ENCODE results near the gene NOP56.

DNA sequence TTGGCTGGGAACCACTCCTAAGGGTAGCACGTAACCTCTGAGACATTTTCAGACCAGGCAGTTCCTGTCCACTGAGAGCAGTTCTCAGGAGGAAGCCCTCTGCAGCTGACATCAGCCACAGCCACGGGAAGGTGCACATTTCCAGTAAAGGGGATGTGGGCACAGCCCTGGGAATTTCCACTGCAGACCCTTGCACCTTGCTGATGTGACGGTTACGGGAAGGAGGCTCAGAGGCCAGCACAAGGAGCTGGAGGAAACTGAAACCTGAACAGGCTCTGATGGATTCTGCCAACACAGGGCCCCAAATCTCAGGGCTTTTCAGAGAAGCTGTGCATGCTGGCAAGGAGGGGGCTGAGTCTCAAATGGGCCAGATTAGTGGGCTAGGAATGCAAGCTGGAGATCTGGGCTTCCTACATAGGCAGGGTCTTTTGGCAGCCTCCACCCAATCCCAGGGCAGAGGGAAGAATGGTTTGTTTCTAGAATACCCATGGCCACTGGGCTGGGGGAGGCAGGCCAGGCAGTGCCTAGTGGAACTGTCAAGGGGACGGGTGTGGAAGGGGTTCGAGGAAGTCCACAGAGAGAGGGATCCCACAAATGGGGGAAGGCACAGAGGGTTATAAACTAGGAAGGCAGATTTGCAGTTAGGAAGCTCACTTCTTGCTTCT, 54.4 kb downstream of the NOP56 start:
- TF ChIP-seq EZH2phosphoT487 (IDR thresholded peaks at IDR 0.05; ENCODE audit: insufficient read depth, low read depth), result no peak
- no peak for TF ChIP-seq EZH2 (IDR thresholded peaks at IDR 0.05; ENCODE audit: insufficient read depth, poor library complexity, severe bottlenecking)

Data from GM23248 (cell line).